Effector CD4-positive, alpha-beta T cell (primary cell): ENCODE data around the gene USP37.

ENCODE experiments used
- DNase-seq: peaks from one replicate; pipeline ENCODE4 v3.0.0-alpha.2; 2020
- total RNA-seq: gene quantifications from one replicate; lab custom pipeline; 2026; lab: John Stamatoyannopoulos, UW

Gene USP37, protein sequence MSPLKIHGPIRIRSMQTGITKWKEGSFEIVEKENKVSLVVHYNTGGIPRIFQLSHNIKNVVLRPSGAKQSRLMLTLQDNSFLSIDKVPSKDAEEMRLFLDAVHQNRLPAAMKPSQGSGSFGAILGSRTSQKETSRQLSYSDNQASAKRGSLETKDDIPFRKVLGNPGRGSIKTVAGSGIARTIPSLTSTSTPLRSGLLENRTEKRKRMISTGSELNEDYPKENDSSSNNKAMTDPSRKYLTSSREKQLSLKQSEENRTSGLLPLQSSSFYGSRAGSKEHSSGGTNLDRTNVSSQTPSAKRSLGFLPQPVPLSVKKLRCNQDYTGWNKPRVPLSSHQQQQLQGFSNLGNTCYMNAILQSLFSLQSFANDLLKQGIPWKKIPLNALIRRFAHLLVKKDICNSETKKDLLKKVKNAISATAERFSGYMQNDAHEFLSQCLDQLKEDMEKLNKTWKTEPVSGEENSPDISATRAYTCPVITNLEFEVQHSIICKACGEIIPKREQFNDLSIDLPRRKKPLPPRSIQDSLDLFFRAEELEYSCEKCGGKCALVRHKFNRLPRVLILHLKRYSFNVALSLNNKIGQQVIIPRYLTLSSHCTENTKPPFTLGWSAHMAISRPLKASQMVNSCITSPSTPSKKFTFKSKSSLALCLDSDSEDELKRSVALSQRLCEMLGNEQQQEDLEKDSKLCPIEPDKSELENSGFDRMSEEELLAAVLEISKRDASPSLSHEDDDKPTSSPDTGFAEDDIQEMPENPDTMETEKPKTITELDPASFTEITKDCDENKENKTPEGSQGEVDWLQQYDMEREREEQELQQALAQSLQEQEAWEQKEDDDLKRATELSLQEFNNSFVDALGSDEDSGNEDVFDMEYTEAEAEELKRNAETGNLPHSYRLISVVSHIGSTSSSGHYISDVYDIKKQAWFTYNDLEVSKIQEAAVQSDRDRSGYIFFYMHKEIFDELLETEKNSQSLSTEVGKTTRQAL
- total RNA-seq = 103 reads per million, percentile 83 among the genes with 10 or more reads in this experiment

DNA sequence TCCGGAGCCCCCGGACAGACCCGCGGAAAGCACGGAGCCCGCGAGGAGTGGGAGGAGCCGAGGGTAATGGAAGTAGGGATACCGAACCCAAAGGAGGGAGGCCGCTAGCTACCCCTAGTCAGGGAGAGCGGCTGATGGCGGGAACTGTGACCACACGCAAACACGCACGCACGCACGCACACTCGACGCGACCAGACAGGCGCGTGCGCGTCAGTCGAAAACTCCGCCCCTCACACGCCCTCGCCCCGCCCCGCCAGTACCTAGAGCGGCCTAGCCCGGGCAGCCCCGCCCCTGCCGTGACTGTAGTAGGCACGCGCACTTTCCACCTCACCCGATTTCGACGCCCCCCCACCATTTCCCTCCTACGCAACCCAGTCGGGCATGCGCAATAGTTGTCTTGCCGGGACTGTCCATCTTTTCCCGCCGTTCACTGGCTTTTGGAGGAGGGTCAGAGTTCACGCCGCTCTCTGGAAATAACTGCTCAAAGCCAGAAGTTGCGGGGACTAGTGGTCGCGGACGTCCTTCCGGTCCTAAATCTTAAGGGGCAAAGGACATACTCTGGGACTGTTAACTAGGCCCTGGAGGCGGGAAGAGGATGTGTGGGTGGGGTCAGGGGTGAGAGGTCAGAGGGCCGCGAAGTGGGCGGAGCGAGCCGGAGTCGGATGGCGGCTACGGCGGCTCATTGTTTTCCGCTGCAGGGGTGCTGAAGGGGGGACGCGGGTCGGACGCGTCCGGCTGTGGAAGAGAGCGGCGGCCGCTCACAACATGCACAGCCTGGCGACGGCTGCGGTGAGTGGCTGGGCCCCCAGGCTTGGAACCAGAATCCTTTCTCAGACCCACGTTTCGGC lies at the start of gene USP37, which contains the start of gene CNOT9:
USP37 (minus strand) TSS at position 162 of the 848 bp plus-strand sequence. CDS start 9,698 bp downstream, outside the sequence.
CNOT9 (plus strand) TSS at position 650 of the 848 bp plus-strand sequence; CDS start at position 766, 116 bp downstream.
- DNase-seq = peak; percentile 100

DNA sequence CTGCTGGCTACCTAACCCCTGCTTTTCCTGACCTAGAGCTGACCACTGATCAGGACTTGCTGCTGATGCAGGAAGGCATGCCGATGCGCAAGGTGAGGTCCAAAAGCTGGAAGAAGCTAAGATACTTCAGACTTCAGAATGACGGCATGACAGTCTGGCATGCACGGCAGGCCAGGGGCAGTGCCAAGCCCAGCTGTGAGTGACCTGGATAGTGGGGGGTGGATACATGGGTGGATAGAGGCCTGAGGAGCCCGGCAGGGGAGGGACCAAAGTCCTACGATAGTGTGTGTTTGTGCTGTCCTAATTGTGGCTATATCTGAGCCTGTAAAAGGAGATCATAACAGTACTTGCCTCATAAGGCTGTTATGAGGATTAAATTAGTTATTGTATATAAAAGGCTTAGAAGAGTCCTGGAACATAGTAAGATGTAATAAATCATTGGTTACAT lies 47.7 kb upstream of the USP37 start:
- DNase-seq = no peak

GRCh38 chr2:218607436-218608115 lies 39.4 kb upstream of the USP37 start, which contains the start of gene PLCD4:
Gene PLCD4, plus strand, starts transcription at chr2:218607899. Its CDS starts 7,841 bp downstream, at chr2:218615740.
- no peak for DNase-seq

DNA sequence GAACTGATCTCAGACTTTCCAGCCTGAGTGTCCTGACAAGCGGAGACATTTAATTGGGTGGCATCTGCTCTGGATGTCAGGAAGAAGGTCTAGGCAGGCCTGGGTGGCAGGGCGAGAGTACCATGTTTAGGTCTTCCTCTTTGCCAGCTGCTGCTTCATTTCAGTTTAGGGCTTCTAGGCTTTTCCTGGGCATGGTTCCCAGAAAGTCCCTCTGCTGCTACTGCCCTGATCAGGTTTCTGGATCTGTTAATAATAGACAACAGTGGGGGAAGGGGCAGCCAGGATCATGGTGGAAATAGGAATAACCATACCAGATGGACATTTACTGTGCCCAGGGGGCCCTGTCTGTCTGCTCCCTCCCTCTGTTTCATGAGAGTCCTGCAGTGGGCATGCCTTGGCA lies 37.3 kb upstream of the USP37 start:
- DNase-seq = no peak

- DNase-seq = no peak
Observed at GRCh38 chr2:218585541-218585940, 17.4 kb upstream of the USP37 start.

GRCh38 chr2:218583983-218584850 lies 16.1 kb upstream of the USP37 start:
- DNase-seq = no peak

DNA sequence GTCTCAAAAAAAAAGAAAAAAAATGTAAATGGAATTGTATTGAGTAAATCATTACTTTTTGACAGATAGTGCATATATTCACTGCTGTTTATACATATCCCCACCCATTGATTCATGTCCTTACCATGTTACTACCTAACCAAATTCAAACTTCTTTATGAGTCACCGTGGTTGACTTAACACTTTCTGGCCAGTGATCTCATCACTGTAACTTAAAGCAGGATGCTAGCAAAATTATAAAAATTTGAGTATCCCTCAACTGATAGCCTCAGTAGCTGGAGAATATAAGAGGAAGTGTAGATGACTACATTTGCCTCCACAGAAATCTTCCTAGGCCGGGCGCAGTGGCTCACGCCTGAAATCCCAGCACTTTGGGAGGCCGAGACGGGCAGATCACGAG lies 13.9 kb upstream of the USP37 start:
- DNase-seq = no peak

GRCh38 chr2:218578272-218578877 lies 10.2 kb upstream of the USP37 start:
- no peak for DNase-seq

DNA sequence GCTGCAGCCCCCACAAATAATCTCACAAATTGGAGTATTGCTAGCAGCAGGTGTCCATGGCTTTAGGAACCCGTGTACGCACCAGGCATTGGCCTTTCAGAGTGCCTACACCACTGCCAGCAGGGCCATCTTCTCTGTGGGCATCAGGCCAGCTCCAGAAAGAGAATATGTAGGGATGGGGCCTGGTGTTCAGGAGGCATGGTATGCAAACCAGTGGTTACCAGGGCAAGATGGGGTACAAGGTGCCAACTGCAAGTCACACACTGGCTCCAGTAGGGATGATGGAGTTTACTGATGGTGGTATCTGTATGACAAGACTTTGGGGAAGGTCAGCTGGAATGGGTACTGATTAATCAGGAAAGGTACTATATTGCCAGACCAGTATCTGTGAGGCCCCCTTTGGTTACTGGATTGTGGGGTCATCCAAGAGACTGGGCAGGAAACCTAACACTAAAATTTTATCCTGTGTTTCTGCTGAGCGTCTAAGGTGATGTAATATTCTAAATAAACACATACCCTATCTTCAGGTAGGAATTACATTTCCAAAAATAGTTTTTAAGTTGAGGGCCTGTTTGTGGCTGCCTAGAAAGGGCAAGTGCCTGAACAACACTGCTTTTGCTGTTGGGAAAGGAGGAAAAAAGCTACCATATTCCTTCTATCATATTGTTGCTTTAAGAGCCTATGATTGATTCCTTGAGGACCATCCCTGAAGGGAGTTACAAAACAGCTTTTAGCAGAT lies 9.5 kb upstream of the USP37 start:
- DNase-seq = no peak

GRCh38 chr2:218576854-218577253 lies 8.7 kb upstream of the USP37 start:
- DNase-seq = no peak

DNA sequence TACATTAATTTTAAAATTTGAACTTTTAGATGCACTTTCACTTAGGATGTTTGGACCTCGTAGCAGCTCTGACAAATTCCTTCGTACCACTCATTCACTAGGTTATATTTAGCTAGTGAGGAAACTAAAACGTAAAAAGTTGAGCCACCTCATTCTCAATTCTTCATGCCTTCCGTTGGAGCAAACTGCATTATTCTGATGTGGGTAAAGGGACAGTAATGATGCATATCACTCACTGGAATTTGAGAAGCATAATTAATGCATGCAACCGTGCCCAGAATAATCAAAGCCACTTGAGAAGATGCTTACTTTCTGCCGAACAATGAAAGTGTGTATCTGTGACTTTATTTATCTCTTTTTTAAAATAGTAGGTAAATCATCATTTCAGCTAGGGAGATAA lies 2.7 kb upstream of the USP37 start:
- DNase-seq = no peak

DNA sequence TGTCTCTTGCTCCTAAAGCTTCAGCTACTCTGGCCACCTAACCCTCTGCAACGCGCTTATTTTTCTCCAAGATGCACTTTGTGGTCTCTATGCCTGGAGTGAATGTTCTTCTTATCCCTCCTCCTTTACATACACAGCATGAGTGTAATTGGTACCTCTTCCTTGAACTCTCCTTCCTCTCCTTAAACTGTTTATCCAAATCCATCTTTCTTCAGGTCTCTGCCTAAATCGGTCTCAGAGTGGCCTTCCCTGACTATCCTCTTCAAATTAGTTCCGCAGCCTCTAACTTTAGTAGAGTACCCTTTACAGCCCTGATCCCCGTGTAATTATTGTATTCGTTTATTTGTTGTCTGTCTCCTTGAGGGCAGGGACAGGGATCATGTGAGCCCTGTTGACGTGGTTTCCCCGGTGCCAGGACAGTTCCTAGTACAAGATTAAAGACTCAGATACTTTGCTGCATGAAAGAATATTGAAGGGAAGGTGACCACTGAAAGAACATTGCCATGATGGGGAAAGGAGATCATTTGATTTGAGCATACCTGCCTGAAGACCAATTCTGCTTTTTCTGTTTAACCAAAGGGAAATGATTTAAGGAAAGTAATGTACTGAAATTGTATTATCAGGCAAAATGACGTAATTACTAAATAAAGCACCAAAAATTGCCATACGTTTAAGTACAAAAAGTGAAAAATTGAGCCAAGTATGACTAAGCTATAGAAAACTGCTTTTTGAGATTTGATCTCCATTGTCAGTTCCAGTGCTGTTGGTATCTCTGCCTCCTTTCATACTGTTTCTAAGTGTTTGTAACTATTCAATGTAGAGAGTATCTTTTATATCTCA lies 1.7 kb upstream of the USP37 start:
- no peak for DNase-seq

GRCh38 chr2:218569038-218569431 lies 884 bp upstream of the USP37 start:
- peak; percentile 56 for DNase-seq

- DNase-seq = peak; percentile 74
Observed at GRCh38 chr2:218567797-218568189, 358 bp downstream of the USP37 start.

DNA sequence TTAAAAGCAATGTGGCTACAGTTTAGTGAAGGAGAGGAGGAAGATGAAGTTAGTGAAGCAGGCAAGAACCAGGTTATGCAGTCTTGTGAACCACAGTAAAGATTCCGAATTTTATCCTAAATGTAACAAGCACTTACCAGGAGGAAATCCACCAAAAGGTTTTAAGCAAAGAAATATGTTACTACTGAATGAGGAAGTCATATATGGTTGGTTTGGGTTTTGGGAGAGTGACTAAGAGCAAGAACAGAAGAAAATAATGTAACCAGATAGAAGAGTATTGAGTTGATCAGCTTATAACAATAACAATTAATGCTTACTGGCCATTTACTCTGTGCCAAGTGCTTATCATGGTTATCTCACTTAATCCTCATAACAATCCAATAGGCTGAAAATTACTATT lies 1.9 kb downstream of the USP37 start:
- no peak for DNase-seq

DNA sequence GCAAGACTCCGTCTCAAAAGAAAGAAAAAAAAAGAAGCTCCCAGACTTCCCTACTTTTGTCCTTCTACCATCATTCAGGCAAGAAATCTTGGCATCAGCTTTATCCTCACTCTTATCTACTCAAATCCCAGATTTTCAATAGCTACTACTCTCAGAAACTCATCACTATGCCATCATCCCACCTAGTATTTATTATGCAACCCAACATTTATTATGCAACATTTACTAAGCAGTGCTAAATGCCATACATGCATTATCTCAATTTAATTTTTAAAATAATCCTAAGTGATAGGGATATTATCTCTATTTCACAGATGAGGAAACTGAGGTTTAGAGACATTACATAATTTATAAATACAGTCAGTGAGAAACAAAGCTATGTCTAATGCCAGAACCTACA lies 4.1 kb downstream of the USP37 start:
- no peak for DNase-seq

GRCh38 chr2:218558986-218559385 lies 9.2 kb downstream of the USP37 start:
- DNase-seq = no peak

DNA sequence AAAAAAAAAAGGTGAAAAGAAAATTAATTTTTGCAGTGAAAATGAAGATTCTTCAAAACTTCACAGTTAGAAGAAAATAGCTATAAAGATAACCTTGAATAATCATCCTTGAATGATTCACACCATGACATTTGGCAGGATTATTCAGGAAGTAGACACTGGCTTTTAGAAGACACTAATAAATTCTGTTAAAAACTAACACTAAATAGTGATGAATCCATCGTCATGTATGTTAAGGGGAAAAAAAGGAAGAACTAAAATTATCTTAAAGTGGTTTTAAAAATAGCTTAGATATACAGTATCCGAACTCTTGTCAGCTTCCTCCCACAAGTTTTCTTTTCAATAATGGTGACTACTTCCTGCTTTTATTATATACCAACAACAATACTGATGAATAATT lies 10.2 kb downstream of the USP37 start:
- no peak for DNase-seq
